ENCODE results near the gene PKNOX2. TPM values are rescaled to one million over a fixed set of nuclear protein-coding genes. Genes with fewer than 3 reads are reported as not detected.

PKNOX2 gene
- total RNA-seq, 4 donors from 2014 or later, result 0.83 to 4.1 (median 2.5) TPM

GRCh38 chr11:125226706-125227105, 62.2 kb downstream of the PKNOX2 start:
- 78% methylated on average over 4 of the region's 4 CpGs for WGBS
- no peak for DNase-seq (ENCODE audit: extremely low spot score)
- TF ChIP-seq POLR2AphosphoS5 (IDR thresholded peaks at IDR 0.05), result no peak
- TF ChIP-seq CTCF (IDR thresholded peaks at IDR 0.05), result no peak
- TF ChIP-seq EP300 (IDR thresholded peaks at IDR 0.05), result no peak
- TF ChIP-seq POLR2A (IDR thresholded peaks at IDR 0.05; ENCODE audit: low read depth), result no peak
- peaks cover 4 to 13% (median 9%) of the 10 kb centered on the region in 4 donors for H3K4me1 ChIP-seq
- H3K36me3 ChIP-seq, result no peaks in the 10 kb centered on the region
- H3K27ac ChIP-seq (replicated peaks in 1 of 4), result no peak overlapping the region
- H3K27me3 ChIP-seq, result no peaks in the 10 kb centered on the region
- H3K4me3 ChIP-seq, result no peak overlapping the region
- no peaks in the 10 kb centered on the region for H3K9me3 ChIP-seq
- intact Hi-C loops (cut with DNase I), result no loop called here

- no peaks in the 10 kb centered on the region for H3K36me3 ChIP-seq
- intact Hi-C loops (cut with DNase I), result no loop called here
Measured at GRCh38 chr11:125227151-125227550, 62.6 kb downstream of the PKNOX2 start.

GRCh38 chr11:125228445-125228844, 63.9 kb downstream of the PKNOX2 start:
- Histone ChIP-seq H3K27me3 (no peaks in the 10 kb centered on the region), H3K4me1 (peaks cover 4 to 13% (median 9%) of the 10 kb centered on the region in 4 donors), H3K36me3 (no peaks in the 10 kb centered on the region), H3K4me3 (no peak overlapping the region), H3K9me3 (no peaks in the 10 kb centered on the region), H3K27ac (replicated peaks in 1 of 4) (no peak overlapping the region)
- TF ChIP-seq POLR2A (IDR thresholded peaks at IDR 0.05; ENCODE audit: low read depth), result no peak
- intact Hi-C loops (cut with DNase I), result no loop called here
- DNase-seq (ENCODE audit: extremely low spot score), result no peak
- 83% methylated on average over 4 of the region's 4 CpGs for WGBS

More at GRCh38 chr11:125227151-125227550, 62.6 kb downstream of the PKNOX2 start:
- Histone ChIP-seq H3K9me3 (no peaks in the 10 kb centered on the region), H3K27me3 (no peaks in the 10 kb centered on the region), H3K27ac (replicated peaks in 1 of 4) (no peak overlapping the region), H3K4me1 (peaks cover 4 to 13% (median 9%) of the 10 kb centered on the region in 4 donors), H3K4me3 (no peak overlapping the region)
- 87% methylated on average over 5 of the region's 5 CpGs for WGBS
- no peak for DNase-seq (ENCODE audit: extremely low spot score)
- no peak for TF ChIP-seq POLR2AphosphoS5 (IDR thresholded peaks at IDR 0.05)
- no peak for TF ChIP-seq POLR2A (IDR thresholded peaks at IDR 0.05; ENCODE audit: low read depth)
- TF ChIP-seq EP300 (IDR thresholded peaks at IDR 0.05), result no peak
- TF ChIP-seq CTCF (IDR thresholded peaks at IDR 0.05), result no peak

GRCh38 chr11:125228993-125229392, 64.4 kb downstream of the PKNOX2 start:
- H3K4me3 ChIP-seq, result no peak overlapping the region
- no peaks in the 10 kb centered on the region for H3K27me3 ChIP-seq
- 87% methylated on average over 9 of the region's 9 CpGs for WGBS
- H3K36me3 ChIP-seq, result no peaks in the 10 kb centered on the region
- intact Hi-C loops (cut with DNase I), result no loop called here
- H3K9me3 ChIP-seq, result no peaks in the 10 kb centered on the region
- no peak for TF ChIP-seq EP300 (IDR thresholded peaks at IDR 0.05)
- no peak for TF ChIP-seq CTCF (IDR thresholded peaks at IDR 0.05)
- no peak for TF ChIP-seq POLR2A (IDR thresholded peaks at IDR 0.05; ENCODE audit: low read depth)
- TF ChIP-seq POLR2AphosphoS5 (IDR thresholded peaks at IDR 0.05), result no peak
- no peak overlapping the region for H3K27ac ChIP-seq (replicated peaks in 1 of 4)
- DNase-seq (ENCODE audit: extremely low spot score), result no peak
- peaks cover 3 to 13% (median 8%) of the 10 kb centered on the region in 4 donors for H3K4me1 ChIP-seq

- TF ChIP-seq CTCF (IDR thresholded peaks at IDR 0.05) (no peak), POLR2AphosphoS5 (IDR thresholded peaks at IDR 0.05) (no peak), POLR2A (IDR thresholded peaks at IDR 0.05; ENCODE audit: low read depth) (no peak), EP300 (IDR thresholded peaks at IDR 0.05) (no peak)
- Histone ChIP-seq H3K9me3 (no peaks in the 10 kb centered on the region), H3K36me3 (no peaks in the 10 kb centered on the region), H3K4me1 (peaks cover 0 to 4% (median under 1%) of the 10 kb centered on the region in 4 donors), H3K27ac (replicated peaks in 1 of 4) (no peak overlapping the region), H3K4me3 (no peak overlapping the region), H3K27me3 (no peaks in the 10 kb centered on the region)
- WGBS, result 100% methylated on average over 1 of the region's 2 CpGs
- intact Hi-C loops (cut with DNase I), result no loop called here
- no peak for DNase-seq (ENCODE audit: extremely low spot score)
Measured at GRCh38 chr11:125229916-125230315, 65.4 kb downstream of the PKNOX2 start.

Data from esophagus muscularis mucosa (tissue), 4 donors.